HepG2 (cell line): ENCODE data around the gene LLGL2. TPM values are rescaled to one million over a fixed set of nuclear protein-coding genes. Genes with fewer than 3 reads are reported as not detected.

Source experiments
- ATAC-seq: fragments of 200-7000 bp; cut with Tn5 transposase; 3 replicates; pipeline ENCODE4 v1.9.1; 2020; ENCODE audit warnings: mild to moderate bottlenecking, moderate library complexity
- BruUV-seq: library from RNA; stranded (reverse); fragments of 400-500 nt; replicated peaks from 2 replicates; lab custom pipeline; 2021; lab: Mats Ljungman, UMichigan
- CTCF ChIA-PET: fragments of 300-600 bp; formaldehyde crosslinking; extraction: SDS; loops from one replicate; lab custom pipeline; 2021; ENCODE audit warnings: low total read pairs, inconsistent platforms, low intra/inter-chr PET ratio; lab: Yijun Ruan, JAX
- POLR2A ChIA-PET: fragments of 350-600 bp; sonication (Branson Sonifier 250); formaldehyde crosslinking; loops from one replicate; lab custom pipeline; 2020; ENCODE audit warnings: antibody characterized with exemption, inconsistent platforms; lab: Yijun Ruan, JAX
- DNase-seq: peaks from one replicate; pipeline ENCODE4 v3.0.0-alpha.2; 2015; ENCODE audit warnings: low spot score
- FAIRE-seq: peaks from 3 replicates; lab custom pipeline; 2011; peaks lifted over from hg19 to GRCh38; lab: Jason Lieb, UNC
- H2AFZ ChIP-seq: one replicate; pipeline ENCODE4 v1.6.1; 2011; ENCODE audit warnings: low read length, inconsistent platforms
- H3K27ac ChIP-seq: fragments of 300-600 bp; 3 replicates; pipeline ENCODE4 v1.8.0; 2011; ENCODE audit warnings: mixed run types, mild to moderate bottlenecking, mixed read lengths, low read length, inconsistent platforms; ENCODE audit not compliant: insufficient read depth; ENCODE audit errors: extremely low read length
- H3K27me3 ChIP-seq, 2 experiments: fragments of 200-600 bp in 1 of 2; 2 replicates in 1 of 2; 3 replicates in 1 of 2; pipeline versions ENCODE4 v1.6.0 to v1.8.0; 2011; ENCODE audit warnings: low read length in 2 of 2, mild to moderate bottlenecking in 2 of 2, moderate library complexity in 2 of 2, inconsistent platforms in 1 of 2; ENCODE audit not compliant: insufficient read depth in 2 of 2, control insufficient read depth in 1 of 2
- H3K36me3 ChIP-seq, 2 experiments: fragments of 200-600 bp in 1 of 2; replicated peaks in 1 of 2; 2 replicates in 1 of 2; 3 replicates in 1 of 2; pipeline versions ENCODE4 v1.5.1 to v1.8.0; 2011; ENCODE audit warnings: low read length in 2 of 2, inconsistent platforms in 1 of 2; ENCODE audit not compliant: insufficient read depth in 2 of 2, control insufficient read depth in 1 of 2
- H3K4me1 ChIP-seq: 2 replicates; pipeline ENCODE4 v1.5.1; 2012; ENCODE audit warnings: low read length, inconsistent platforms; ENCODE audit not compliant: insufficient read depth
- H3K4me2 ChIP-seq: 2 replicates; pipeline ENCODE4 v1.6.0; 2011; ENCODE audit warnings: low read depth, low read length, inconsistent platforms
- H3K4me3 ChIP-seq, 3 experiments: fragments of 200-600 bp in 1 of 3; sonication (generic), shearing (Covaris generic) in 1 of 3; replicated peaks in 1 of 3; 2 replicates each; pipeline ENCODE4 v1.5.1; 2011 to 2016; ENCODE audit warnings: low read length in 3 of 3, inconsistent platforms in 2 of 3, low read depth in 2 of 3, mild to moderate bottlenecking in 2 of 3, control low read depth in 1 of 3, mixed read lengths in 1 of 3; ENCODE audit not compliant: insufficient read depth in 1 of 3
- H3K79me2 ChIP-seq: one replicate; pipeline ENCODE4 v1.6.1; 2011; ENCODE audit warnings: low read length, inconsistent platforms; ENCODE audit not compliant: insufficient read depth
- H3K9ac ChIP-seq: 2 replicates; pipeline ENCODE4 v1.6.0; 2011; ENCODE audit warnings: mild to moderate bottlenecking, low read depth, low read length, inconsistent platforms; ENCODE audit not compliant: insufficient read depth
- H3K9me3 ChIP-seq: 2 replicates; pipeline ENCODE4 v1.5.1; 2012; ENCODE audit warnings: mild to moderate bottlenecking, low read length
- H4K20me1 ChIP-seq: 2 replicates; pipeline ENCODE4 v1.6.0; 2011; ENCODE audit warnings: inconsistent platforms, mild to moderate bottlenecking, low read length, moderate library complexity; ENCODE audit not compliant: insufficient read depth
- AGO2 ChIP-seq: fragments of 200-400 bp; formaldehyde crosslinking; optimal IDR thresholded peaks from 2 replicates; pipeline ENCODE3; 2017; ENCODE audit warnings: mild to moderate bottlenecking, low read depth, low read length, moderate library complexity
- MLLT10 ChIP-seq: sonication (generic); formaldehyde crosslinking; IDR thresholded peaks from 2 replicates; pipeline ENCODE4 v1.4.0; 2020; ENCODE audit warnings: missing genetic modification reagents
- ZBTB4 ChIP-seq: sonication (generic); formaldehyde crosslinking; IDR thresholded peaks from 2 replicates; pipeline ENCODE4 v1.4.0; 2020; ENCODE audit warnings: missing genetic modification reagents, mild to moderate bottlenecking, borderline replicate concordance
- ZNF256 ChIP-seq: sonication (generic); formaldehyde crosslinking; conservative IDR thresholded peaks from 2 replicates; pipeline ENCODE4 v1.4.0; 2020; ENCODE audit warnings: missing genetic modification reagents
- ZNF329 ChIP-seq: sonication (generic); formaldehyde crosslinking; IDR thresholded peaks from 2 replicates; pipeline ENCODE4 v1.9.0; 2021; ENCODE audit warnings: low read depth, mild to moderate bottlenecking, missing genetic modification reagents
- ZNF609 ChIP-seq: sonication (generic); formaldehyde crosslinking; IDR thresholded peaks from 2 replicates; pipeline ENCODE4 v1.4.0; 2020; ENCODE audit warnings: mild to moderate bottlenecking, missing genetic modification reagents, borderline replicate concordance
- ZNF768 ChIP-seq: sonication (generic); formaldehyde crosslinking; IDR thresholded peaks from 2 replicates; pipeline ENCODE4 v1.4.0; 2020; ENCODE audit warnings: missing genetic modification reagents
- WGBS: methylation state at CpG from one replicate; pipeline ENCODE4 v1.1.6; 2017; ENCODE audit warnings: low lambda C conversion rate; 5-methylcytosine and 5-hydroxymethylcytosine counted together
- in situ Hi-C: cut with HindIII; loops from 2 replicates; pipeline ENCODE4 v1.10.0; 2017; ENCODE audit warnings: low pct_unique_long_range_greater_than_20kb; ENCODE audit not compliant: extremely low pct_ligation_motif_present
- intact Hi-C: fragments of 100-400 bp; cut with micrococcal nuclease; formaldehyde crosslinking; loops from one replicate; pipeline ENCODE4 v1.10.0; 2022; ENCODE audit not compliant: unreplicated experiment
- polyA plus RNA-seq, 8 experiments: library from polyadenylated mRNA; depleted of rRNA in 3 of 8; stranded (reverse) in 7 of 8; unstranded in 1 of 8; fragments of >200 nt; fragmentation: Illumina TruSeq in 4 of 8; extraction: Trizol in 4 of 8; gene quantifications; 2 replicates each; pipeline versions ENCODE4 v1.2.1 to v1.2.3, GENCODE V29; 2011 to 2016; ENCODE audit warnings: low read depth in 4 of 8, missing spikeins in 1 of 8, mixed read lengths in 1 of 8; ENCODE audit not compliant: insufficient read depth in 1 of 8
- total RNA-seq, 5 experiments: library from RNA; depleted of rRNA; stranded (reverse); fragments of >200 nt; fragmentation: Illumina TruSeq; extraction: Trizol; gene quantifications; 2 replicates each; pipeline ENCODE4 v1.2.3, GENCODE V29; 2016; ENCODE audit warnings: low read depth in 1 of 5
- TF ChIP-seq, protein P1 (sequence below): sonication (generic); formaldehyde crosslinking; IDR thresholded peaks from 2 replicates; pipeline ENCODE4 v1.4.0; 2020; ENCODE audit warnings: missing genetic modification reagents, borderline replicate concordance

Gene LLGL2
- total and polyA plus RNA-seq, 2 of the 13 experiments (the other 11 are each of a cell fraction or from before 2014, with no cell fraction given) = 83.0 to 86.7 TPM

- TF ChIP-seq, protein P1, sequence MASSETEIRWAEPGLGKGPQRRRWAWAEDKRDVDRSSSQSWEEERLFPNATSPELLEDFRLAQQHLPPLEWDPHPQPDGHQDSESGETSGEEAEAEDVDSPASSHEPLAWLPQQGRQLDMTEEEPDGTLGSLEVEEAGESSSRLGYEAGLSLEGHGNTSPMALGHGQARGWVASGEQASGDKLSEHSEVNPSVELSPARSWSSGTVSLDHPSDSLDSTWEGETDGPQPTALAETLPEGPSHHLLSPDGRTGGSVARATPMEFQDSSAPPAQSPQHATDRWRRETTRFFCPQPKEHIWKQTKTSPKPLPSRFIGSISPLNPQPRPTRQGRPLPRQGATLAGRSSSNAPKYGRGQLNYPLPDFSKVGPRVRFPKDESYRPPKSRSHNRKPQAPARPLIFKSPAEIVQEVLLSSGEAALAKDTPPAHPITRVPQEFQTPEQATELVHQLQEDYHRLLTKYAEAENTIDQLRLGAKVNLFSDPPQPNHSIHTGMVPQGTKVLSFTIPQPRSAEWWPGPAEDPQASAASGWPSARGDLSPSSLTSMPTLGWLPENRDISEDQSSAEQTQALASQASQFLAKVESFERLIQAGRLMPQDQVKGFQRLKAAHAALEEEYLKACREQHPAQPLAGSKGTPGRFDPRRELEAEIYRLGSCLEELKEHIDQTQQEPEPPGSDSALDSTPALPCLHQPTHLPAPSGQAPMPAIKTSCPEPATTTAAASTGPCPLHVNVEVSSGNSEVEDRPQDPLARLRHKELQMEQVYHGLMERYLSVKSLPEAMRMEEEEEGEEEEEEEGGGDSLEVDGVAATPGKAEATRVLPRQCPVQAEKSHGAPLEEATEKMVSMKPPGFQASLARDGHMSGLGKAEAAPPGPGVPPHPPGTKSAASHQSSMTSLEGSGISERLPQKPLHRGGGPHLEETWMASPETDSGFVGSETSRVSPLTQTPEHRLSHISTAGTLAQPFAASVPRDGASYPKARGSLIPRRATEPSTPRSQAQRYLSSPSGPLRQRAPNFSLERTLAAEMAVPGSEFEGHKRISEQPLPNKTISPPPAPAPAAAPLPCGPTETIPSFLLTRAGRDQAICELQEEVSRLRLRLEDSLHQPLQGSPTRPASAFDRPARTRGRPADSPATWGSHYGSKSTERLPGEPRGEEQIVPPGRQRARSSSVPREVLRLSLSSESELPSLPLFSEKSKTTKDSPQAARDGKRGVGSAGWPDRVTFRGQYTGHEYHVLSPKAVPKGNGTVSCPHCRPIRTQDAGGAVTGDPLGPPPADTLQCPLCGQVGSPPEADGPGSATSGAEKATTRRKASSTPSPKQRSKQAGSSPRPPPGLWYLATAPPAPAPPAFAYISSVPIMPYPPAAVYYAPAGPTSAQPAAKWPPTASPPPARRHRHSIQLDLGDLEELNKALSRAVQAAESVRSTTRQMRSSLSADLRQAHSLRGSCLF (CRISPR knock-in tag) = no peak
- TF ChIP-seq ZBTB4 (CRISPR knock-in tag) = no peak
Observed at GRCh38 chr17:75573994-75574393, 48.5 kb downstream of the LLGL2 start (continued).

DNA sequence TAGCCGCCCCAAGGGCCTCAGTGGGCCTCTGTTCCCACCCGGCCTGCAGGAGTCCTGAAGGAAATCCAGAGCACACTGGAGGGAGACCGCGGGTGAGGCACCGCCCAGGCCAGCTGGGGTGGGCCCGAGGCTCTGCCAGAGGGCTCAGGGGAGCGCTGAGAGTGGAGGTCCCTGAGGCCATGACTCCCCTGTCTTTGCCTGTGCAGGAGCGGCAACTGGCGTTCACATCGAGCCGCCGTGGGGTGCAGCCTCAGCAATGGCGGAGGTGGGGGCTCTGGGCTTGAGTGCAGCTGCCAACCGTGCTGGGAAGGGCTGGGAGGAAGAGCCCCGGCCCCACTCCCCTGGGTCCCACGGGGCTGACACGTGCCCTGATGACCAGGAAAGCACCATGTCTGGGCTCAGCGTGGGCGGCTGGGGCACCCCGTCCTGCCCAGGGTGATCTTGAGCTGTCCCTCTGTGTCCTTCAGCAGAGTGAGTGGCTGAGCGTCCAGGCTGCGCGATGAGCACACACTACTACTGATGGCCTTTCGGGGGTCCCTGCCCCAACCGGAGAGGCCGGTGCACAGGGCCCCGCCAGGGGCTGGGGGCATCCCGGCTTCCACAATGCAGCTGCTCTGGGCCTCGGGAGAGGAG is 49.0 kb downstream of the LLGL2 start:
- Histone ChIP-seq H4K20me1 (no peaks in the 10 kb centered on the region), H3K4me2 (no peak overlapping the region), H3K9me3 (no peaks in the 10 kb centered on the region), H3K4me3 (no peak overlapping the region), H3K27me3 (no peaks in the 10 kb centered on the region), H3K36me3 (peaks cover 9 to 19% of the 10 kb centered on the region in 2 experiments; a peak in 4 of 5 replicates), H2AFZ (no peak overlapping the region), H3K27ac (peak overlapping the region; percentile 27), H3K4me1 (peaks cover 41% of the 10 kb centered on the region), H3K79me2 (no peaks in the 10 kb centered on the region), H3K9ac (no peak overlapping the region)
- TF ChIP-seq ZNF768 (CRISPR knock-in tag) (peak; percentile 56; the same call in 1 of the 2 replicates), MLLT10 (CRISPR knock-in tag) (peak; percentile 59; the same call in 1 of the 2 replicates), ZNF609 (CRISPR knock-in tag) (no peak), AGO2 (peak; percentile 76), ZNF256 (CRISPR knock-in tag) (no peak), ZNF329 (CRISPR knock-in tag) (no peak)
- CTCF ChIA-PET = no interaction called here
- POLR2A ChIA-PET = interaction anchor here (1.0 kb wide), 1 partner anchor 17 kb away, joined by 4 read pairs; no protein-coding TSS in a partner anchor
- ATAC-seq (no peak; the same call in 2 of the 3 replicates), FAIRE-seq (no peak), DNase-seq (no peak)
- 92% methylated on average over 25 of the region's 29 CpGs for WGBS
- intact Hi-C loops = no loop called here
- BruUV-seq = no TSS peak
- in situ Hi-C loops = no loop called here
